ENCODE results near the gene BTN2A1.
A peak's percentile ranks its signal among the peaks of the same experiment; 100 is the strongest.

BTN2A1 gene

GRCh38 chr6:26471970-26472369 lies 14.2 kb downstream of the BTN2A1 start:
- no peak for DNase-seq

DNA sequence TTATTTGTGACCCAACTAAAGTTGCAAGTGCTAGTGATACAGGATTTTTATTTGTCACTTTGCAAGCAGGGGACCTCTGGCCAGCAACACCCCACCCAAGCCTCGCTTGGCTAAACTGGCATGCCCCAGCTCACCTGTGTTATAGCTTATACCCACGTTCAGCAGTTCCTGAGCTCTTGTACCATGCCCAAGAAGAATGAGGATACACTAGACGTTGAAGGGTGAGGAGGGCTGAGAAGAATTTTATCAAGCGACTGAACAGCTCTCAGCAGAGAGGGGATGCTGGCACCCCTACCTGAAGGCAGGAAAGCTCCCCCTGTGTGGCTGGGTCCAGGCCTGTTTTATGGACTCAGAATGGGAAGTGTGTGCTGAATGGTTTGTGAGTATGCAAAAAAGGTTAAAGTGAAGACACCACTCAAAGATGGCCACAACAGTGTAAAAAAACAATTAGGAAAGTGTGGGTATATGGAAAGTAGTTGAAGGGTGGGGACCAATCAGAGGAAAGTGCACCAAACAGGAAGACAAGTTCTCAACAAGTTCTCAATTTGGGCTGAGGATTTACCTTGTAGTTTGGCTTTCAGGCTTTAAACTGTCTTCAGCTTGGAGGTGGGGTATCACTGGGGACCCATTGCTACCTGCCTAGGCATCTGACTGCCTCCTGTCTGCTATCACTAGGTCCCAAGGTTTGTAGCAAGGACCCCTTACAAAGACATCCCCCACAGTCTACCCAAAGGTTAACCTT lies 15.0 kb downstream of the BTN2A1 start:
- DNase-seq, result no peak

DNA sequence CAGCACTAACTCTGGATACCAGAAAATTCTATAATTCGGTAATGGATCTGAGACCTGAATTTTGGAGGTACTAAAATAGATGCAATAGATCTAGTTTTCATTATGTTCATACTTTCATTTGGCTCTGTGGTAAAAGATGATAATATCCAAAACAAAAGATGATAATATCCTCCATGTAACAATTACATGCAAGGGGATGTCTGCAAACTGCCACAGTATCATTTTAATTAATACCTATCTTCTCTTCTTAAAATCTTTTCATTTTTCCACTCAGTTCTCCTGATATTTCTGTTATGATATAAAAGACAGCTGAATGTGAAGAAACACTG lies 15.6 kb downstream of the BTN2A1 start:
- DNase-seq, result no peak

DNA sequence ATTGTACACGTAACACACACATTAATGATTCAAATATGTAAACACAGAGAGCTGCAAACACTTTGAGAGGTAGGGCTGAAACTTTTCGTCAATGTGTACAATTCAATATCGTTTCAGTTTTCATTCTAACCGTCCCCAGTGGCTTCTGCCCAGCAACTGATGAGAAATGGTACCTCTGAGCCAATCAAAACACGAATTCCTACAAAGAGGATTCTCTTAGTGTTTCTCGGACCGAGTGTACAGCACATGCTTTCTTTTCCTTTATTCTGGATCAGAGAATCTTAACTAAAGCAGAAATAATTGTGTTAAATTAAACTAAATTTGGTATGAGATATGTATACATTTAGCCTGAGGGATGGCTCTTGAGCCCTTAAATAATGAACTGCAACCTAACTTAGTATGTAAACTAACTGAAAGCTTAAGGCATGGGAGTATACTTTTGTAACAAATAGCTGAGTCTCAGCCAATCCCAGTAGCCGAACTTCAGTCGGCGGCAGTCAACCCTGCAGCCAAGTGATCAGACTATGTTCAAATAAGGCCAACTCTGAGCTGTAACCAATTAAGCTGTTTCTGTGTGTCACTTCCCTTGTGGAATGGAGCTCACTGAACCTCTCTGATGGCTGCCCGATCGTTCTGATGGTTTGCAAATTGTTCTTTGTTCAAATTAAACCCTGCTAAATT lies 16.1 kb downstream of the BTN2A1 start:
- peak; percentile 13 to 96 for DNase-seq

DNA sequence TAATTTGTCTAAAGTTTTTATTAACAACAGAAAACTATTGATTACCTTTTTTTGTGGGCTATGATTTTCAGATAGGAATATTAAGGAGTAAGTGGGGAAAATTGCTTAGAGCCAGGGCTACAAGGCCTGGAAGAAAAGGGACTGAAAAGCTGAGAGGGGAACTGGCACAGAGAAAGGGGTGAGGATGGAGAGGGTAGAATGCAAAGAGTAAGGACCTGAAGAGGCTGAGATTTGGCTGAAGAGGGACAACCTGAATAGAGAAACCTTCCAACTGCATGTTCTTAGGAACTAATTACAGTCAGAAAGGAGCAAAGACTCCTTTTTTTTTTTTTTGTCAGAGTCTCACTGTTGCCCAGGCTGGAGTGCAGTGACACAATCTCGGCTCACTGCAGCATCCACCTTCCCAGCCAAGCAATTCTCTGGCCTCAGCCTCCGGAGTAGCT lies 16.7 kb downstream of the BTN2A1 start:
- no peak for DNase-seq

- no peak for DNase-seq
These were observed 18.3 kb downstream of the BTN2A1 start for GRCh38 chr6:26475823-26476729.

DNA sequence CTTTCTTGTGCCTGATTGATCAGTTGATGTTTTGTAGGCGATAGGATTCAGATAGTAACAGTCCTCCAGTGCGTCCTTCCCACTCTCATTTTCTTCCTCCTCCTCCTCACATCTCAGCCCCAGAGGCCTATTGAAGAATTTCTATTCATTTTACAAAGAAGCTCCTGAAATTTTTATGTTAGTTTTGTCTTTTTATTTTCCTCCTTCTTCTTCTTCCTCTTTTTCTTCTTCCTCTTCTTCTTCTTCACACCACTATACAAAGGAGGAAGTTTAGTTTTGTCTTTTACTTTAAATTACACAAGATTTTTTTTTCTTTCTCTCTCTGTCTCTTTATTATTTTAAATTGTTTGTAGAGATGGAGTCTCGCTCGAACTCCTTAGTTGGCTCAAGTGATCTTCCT lies 19.1 kb downstream of the BTN2A1 start:
- peak in 1 of 2 donors; percentile 29 for DNase-seq

DNA sequence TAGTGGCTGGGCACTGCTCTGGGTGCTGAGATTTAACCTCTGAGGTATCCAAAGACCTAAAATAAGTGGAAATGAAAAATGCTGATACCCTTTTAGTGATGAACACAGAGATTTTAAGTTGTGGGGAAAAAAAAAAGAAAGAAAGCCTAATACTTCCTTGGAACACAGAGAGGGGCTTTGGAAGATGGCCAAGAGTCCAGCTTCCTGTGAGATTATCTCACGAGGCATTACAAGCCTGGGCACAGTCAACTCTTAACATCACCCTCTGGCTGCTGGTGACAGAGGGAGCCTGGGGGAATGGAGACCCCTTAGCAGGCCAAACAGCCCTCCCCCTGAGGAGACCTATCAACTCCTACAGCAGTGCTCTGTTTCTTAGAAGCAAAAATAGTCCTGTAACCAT lies 19.7 kb downstream of the BTN2A1 start:
- no peak for DNase-seq

DNA sequence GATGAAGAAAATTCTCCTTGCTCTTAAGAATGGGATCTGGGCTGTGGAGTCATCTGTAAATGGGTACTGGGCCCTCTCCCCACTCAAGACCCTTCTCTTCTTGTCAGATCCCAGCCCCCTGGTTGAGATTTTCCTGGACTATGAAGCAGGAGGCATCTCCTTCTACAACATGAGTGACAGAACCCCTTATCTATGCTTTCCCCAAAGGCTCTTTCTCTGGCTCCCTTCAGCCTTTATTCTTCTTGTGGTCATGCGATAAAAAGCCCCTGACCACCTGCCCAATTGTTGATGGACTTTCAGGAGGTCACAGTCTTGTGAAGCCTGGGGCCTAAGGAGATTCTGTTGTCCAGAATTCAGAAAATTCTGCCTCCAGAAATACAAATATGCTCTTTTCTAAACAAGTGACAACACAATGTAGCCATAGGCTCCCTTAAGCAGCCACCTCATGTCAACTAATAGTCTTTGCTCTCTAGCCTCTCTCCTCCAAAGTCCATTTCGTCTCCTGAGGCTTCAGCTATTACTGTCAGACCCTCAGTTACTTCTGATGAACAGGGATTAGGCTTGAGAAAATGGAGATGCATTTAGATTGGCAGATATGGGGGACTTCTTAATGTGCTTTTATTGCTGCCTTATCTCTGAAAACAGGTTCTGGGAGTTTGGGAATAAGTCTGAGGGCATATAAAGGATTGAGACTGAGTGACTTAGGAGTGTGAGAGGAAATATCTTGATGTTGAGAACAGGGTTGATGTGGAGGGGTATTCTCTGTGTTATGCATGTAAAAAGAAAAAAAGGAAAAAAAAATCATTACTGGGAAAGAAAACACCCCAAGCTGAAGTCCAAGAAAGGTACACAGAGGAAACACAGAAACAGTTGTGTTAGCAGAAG lies 20.6 kb downstream of the BTN2A1 start:
- DNase-seq, result no peak

- peak in 1 of 2 donors; percentile 27 for DNase-seq
These were observed 21.2 kb downstream of the BTN2A1 start for GRCh38 chr6:26478985-26479278.

DNA sequence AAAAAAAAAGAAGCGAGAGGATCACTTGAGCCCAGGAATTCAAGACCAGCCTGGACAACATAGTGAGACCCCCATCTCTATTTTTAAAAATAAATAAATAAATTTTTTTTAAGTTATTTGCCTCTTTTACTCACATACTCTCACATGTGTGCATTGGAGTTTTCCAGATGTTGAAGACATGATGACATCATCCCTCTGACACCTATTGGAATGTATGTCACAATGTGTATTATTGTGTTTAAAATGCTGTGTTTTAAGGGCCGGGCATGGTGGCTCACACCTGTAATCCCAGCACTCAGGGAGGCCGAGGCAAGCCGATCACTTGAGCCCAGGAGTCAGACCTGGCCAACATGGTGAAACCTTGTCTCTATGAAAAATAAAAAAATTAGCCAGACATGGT lies 24.6 kb downstream of the BTN2A1 start:
- DNase-seq, result no peak

DNA sequence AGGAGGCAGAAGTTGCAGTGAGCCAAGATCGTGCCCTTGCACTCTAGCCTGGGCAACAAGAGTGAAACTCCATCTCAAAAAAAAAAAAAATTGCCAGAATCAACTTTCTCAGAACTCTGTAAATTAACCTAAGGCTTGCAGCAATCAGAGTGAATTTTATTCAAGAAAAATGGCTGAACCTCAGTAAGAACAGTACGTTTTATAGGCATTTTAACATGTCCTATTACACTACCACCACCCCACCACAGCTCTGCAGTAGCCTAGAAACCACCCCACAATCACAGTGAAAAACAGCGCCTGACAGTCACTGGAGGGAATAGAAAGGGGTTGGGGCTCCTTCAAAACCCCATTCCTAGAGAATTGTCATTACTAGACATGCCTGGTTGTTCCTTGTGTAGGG lies 26.0 kb downstream of the BTN2A1 start:
- no peak for DNase-seq

- DNase-seq, result no peak
These were observed 26.4 kb downstream of the BTN2A1 start for GRCh38 chr6:26484161-26484560.

- DNase-seq, result peak in 1 of 2 donors; percentile 63
These were observed 27.5 kb downstream of the BTN2A1 start for GRCh38 chr6:26485112-26485780.

DNA sequence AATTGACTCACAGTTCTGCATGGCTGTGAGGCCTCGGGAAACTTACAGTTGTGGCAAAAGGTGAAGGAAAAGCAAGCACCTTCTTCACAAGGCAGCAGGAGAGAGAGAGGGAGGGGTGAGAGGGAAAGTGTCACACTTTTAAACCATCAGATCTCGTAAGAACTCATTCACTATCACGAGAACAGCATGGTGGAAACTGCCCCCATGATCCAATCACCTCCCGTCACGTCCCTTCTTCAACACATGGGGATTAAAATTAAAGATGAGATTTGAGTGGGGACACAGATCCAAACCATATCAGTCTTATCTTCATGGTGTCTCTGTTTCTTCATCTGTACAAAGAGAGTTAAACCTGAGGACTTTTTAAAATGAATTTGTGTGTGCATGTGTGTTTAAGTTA lies 28.6 kb downstream of the BTN2A1 start:
- DNase-seq, result no peak

DNA sequence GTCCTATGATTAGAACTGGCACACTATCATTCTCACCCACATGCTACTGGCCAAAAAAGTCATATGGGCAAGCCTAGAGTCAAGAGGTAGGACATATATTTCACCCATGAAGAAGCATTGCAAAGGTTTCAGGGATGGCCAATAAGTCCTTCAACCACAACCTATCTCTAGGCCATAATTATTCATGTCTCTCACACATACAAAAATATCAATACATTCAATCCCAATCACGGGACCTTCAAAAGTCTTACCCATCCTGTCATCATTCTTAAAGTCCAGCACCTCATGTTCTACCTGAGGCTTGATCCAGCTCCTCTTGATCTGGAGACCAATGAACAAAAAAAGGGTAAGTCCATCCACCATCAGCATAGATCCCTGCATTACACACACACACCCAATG lies 29.7 kb downstream of the BTN2A1 start:
- no peak for DNase-seq

GRCh38 chr6:26489996-26490964 lies 32.5 kb downstream of the BTN2A1 start:
- no peak for DNase-seq

- DNase-seq, result no peak
These were observed 33.8 kb downstream of the BTN2A1 start for GRCh38 chr6:26491604-26492003.

DNA sequence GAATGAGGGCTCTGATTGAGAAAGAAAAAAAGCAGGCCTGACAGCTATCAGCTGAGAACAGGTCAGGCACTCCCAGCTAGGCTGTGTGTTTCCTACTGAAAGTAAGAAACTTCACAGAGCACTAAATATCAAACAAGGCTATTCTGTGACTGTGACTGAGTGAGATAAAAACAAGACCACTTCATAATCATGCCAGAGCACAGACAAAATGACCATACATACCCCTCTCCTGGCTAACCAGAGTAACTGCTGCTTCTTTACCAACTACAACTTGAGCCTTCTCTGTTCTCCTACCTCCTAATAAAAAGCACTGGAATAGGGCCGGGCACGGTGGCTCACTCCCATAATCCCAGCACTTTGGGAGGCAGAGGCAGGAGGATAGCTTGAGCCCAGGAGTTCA lies 35.5 kb downstream of the BTN2A1 start:
- DNase-seq, result no peak

GRCh38 chr6:26494117-26494516 lies 36.4 kb downstream of the BTN2A1 start:
- DNase-seq, result no peak

DNA sequence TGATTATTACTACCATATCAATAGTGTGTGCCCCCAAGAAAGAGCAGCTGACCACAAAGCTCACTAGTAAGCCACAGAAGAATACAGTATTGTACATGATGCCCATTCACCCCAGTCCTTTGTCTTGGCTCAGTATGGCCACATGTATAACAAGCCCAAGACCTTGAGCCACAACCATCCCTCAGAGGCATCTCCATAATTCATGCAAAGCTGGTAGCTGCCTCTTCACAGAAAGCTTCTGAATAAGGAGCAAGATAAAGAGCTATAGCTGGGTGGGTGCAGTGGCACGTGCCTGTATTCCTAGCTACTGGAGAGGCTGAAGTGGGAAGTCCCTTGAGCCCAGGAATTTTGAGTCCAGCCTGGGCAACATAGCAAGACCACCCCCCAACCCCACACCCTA lies 37.5 kb downstream of the BTN2A1 start:
- no peak for DNase-seq

All from bone marrow (tissue), 2 donors.